Activated B cell treated with CpG ODN at 0.5 μM for 24 hours (primary cell): ENCODE data around the gene NF1. TPM values are rescaled to one million over a fixed set of nuclear protein-coding genes. Genes with fewer than 3 reads are reported as not detected.
"Not testable (repeated sequence)": the region's sequence is repeated elsewhere in the genome, so short reads cannot be mapped to it uniquely, and the experiment has no call there.

Experiments
- ATAC-seq: fragments of 200-7000 bp; cut with Tn5 transposase; one replicate; pipeline ENCODE4 v1.10.0; 2021; ENCODE audit warnings: low read depth, mild to moderate bottlenecking, moderate library complexity
- CTCF ChIA-PET: fragments of 350-600 bp; sonication (Branson Sonifier 250); formaldehyde crosslinking; loops from one replicate; lab custom pipeline; 2021; ENCODE audit warnings: antibody characterized with exemption; lab: Charles Lee
- POLR2A ChIA-PET: fragments of 350-600 bp; sonication (Branson Sonifier 250); formaldehyde crosslinking; loops from one replicate; lab custom pipeline; 2021; ENCODE audit warnings: antibody characterized with exemption; lab: Charles Lee
- DNase-seq: peaks from one replicate; pipeline ENCODE4 v3.0.0; 2022
- H3K27ac Mint-ChIP-seq: one replicate; pipeline ENCODE4 v1.8.0; 2020; ENCODE audit warnings: mixed read lengths
- H3K27me3 Mint-ChIP-seq: one replicate; pipeline ENCODE4 v1.8.0; 2021; ENCODE audit warnings: mixed read lengths
- H3K36me3 Mint-ChIP-seq: one replicate; pipeline ENCODE4 v1.8.0; 2021; ENCODE audit warnings: low read depth, mixed read lengths
- H3K4me1 Mint-ChIP-seq: one replicate; pipeline ENCODE4 v1.8.0; 2021; ENCODE audit warnings: mixed read lengths
- H3K4me3 Mint-ChIP-seq: one replicate; pipeline ENCODE4 v1.8.0; 2020; ENCODE audit warnings: mild to moderate bottlenecking, mixed read lengths
- H3K9me3 Mint-ChIP-seq: one replicate; pipeline ENCODE4 v1.8.0; 2020; ENCODE audit warnings: mixed read lengths
- CTCF ChIP-seq: fragments of 200-600 bp; IDR thresholded peaks from one replicate; pipeline ENCODE4 v1.8.0; 2022; ENCODE audit warnings: antibody characterized with exemption, mild to moderate bottlenecking
- intact Hi-C: fragments of 100-400 bp; cut with micrococcal nuclease; formaldehyde crosslinking; loops from one replicate; pipeline ENCODE4 v1.15.1; 2024
- total RNA-seq: library from RNA; stranded (reverse); gene quantifications from 2 replicates; pipeline ENCODE4 v1.2.3, GENCODE V29; 2022

Gene NF1
- total RNA-seq, 1 donor from 2014 or later, result 27.4 TPM

GRCh38 chr17:31148205-31148604 lies 53.4 kb downstream of the NF1 start:
- Mint-ChIP-seq H3K4me3 (no peak overlapping the region), H3K36me3 (peaks cover 3% of the 10 kb centered on the region), H3K27me3 (no peaks in the 10 kb centered on the region), H3K27ac (no peak overlapping the region), H3K9me3 (peaks cover 6% of the 10 kb centered on the region), H3K4me1 (no peaks in the 10 kb centered on the region)
- no peak for TF ChIP-seq CTCF
- DNase-seq, result no peak
- intact Hi-C loops, result no loop called here
- ChIA-PET POLR2A (no interaction called here), CTCF (no interaction called here)
- no peak for ATAC-seq

DNA sequence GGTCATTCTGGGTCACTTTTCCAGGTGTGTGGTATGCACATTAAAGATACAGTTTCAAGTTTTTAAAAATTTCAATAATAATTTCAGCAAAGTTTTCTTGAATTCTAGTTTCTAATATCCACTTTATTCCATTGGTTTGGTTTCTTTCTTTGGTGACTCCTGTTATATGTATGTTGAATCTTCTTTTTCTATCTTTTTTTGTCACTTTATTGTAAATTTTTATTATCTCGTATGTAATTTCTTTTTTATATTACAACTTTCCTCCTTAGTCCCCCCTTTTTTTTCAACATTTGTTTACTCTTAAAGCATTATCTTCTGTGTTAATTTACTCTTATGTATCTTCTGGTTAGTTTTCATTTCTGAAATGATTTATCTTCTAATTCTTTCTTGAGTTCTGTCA lies 57.5 kb downstream of the NF1 start:
- ChIA-PET CTCF (interaction anchor here (0.6 kb wide), 1 partner anchor 193 kb away, joined by 3 read pairs; no protein-coding TSS in a partner anchor), POLR2A (no interaction called here)
- no peak overlapping the region for H3K27ac Mint-ChIP-seq
- no peak for ATAC-seq
- no peak for TF ChIP-seq CTCF
- H3K27me3 Mint-ChIP-seq, result no peaks in the 10 kb centered on the region
- intact Hi-C loops, result no loop called here
- peaks cover 6% of the 10 kb centered on the region for H3K9me3 Mint-ChIP-seq
- no peak for DNase-seq
- H3K36me3 Mint-ChIP-seq, result peaks cover 14% of the 10 kb centered on the region
- no peaks in the 10 kb centered on the region for H3K4me1 Mint-ChIP-seq
- H3K4me3 Mint-ChIP-seq, result no peak overlapping the region

DNA sequence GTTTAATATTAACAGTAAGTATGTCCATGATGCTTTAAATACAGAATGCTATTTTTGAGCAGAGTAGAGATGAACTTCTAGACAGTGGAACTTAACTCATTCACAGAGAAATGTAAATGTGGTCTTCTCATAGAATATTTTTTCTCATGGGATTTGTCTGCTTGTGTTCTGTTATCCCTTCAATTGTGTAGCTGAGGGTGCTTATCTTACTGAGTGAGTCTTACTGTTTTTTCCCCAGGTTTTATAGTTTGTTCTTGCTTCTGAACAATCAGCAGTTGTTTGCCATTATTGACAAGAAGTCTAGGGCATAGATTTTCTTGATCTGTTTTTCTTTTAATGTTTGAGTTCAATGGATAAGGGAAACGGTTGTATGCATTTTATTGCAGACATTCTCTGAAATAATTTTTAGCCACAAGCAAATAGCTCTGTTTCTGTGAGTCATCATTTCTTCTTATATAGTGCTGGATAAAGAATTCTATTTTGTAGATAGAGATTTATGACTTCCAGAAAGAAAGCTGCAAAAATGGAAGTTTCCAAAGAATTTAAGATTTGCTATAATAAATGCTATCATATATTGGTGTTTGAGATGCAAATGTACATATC lies 60.5 kb downstream of the NF1 start:
- H3K36me3 Mint-ChIP-seq, result peaks cover 18% of the 10 kb centered on the region
- H3K27me3 Mint-ChIP-seq, result no peaks in the 10 kb centered on the region
- peaks cover 8% of the 10 kb centered on the region for H3K4me1 Mint-ChIP-seq
- no peak for TF ChIP-seq CTCF
- H3K27ac Mint-ChIP-seq, result no peak overlapping the region
- ATAC-seq, result no peak
- intact Hi-C loops, result no loop called here
- H3K4me3 Mint-ChIP-seq, result no peak overlapping the region
- CTCF ChIA-PET, result no interaction called here
- no peak for DNase-seq
- peaks cover 6% of the 10 kb centered on the region for H3K9me3 Mint-ChIP-seq
- POLR2A ChIA-PET, result no interaction called here

DNA sequence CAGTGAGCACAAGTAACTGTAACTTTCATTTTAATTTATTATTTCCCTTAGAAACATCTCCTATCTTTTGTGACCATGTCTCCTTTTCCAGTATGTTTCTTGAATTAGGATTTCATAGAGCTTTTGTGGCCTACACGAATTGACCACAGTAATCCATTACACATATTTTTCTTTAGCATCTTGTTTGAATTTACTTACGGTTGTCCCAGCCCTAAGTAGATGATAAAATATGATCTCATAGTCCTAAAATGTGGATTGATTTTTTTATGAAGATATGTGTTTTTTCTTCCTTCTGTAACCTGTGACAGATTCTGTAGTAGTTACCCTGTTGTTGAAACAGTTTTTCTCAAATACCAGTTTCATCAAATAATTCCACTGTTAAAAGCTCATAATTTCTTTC lies 61.5 kb downstream of the NF1 start:
- POLR2A ChIA-PET, result no interaction called here

GRCh38 chr17:31156864-31157263 lies 62.1 kb downstream of the NF1 start:
- intact Hi-C loops, CTCF ChIA-PET, H3K4me1 Mint-ChIP-seq, H3K27ac Mint-ChIP-seq, H3K4me3 Mint-ChIP-seq, POLR2A ChIA-PET, ATAC-seq, H3K27me3 Mint-ChIP-seq, H3K9me3 Mint-ChIP-seq, DNase-seq: not testable (repeated sequence)
- H3K36me3 Mint-ChIP-seq, result peaks cover 18% of the 10 kb centered on the region

More for the DNA sequence above, 61.5 kb downstream of the NF1 start:
- intact Hi-C loops, result no loop called here
- H3K9me3 Mint-ChIP-seq, result peaks cover 6% of the 10 kb centered on the region
- H3K36me3 Mint-ChIP-seq, result peaks cover 18% of the 10 kb centered on the region
- no peak for TF ChIP-seq CTCF
- DNase-seq, result no peak
- no peak overlapping the region for H3K4me3 Mint-ChIP-seq
- CTCF ChIA-PET, result no interaction called here
- H3K27me3 Mint-ChIP-seq, result no peaks in the 10 kb centered on the region
- no peak for ATAC-seq
- no peak overlapping the region for H3K27ac Mint-ChIP-seq
- H3K4me1 Mint-ChIP-seq, result peaks cover 8% of the 10 kb centered on the region
